HG03520 (cell line): ENCODE data around the gene SMG1.
A peak's percentile ranks its signal among the peaks of the same experiment; 100 is the strongest.
"Not testable (repeated sequence)": the region's sequence is repeated elsewhere in the genome, so short reads cannot be mapped to it uniquely, and the experiment has no call there.

ENCODE experiments used
- ATAC-seq: cut with Tn5 transposase; IDR thresholded peaks from one replicate; pipeline ENCODE4 v1.9.1; 2021; ENCODE audit warnings: mild to moderate bottlenecking, moderate library complexity; ENCODE audit not compliant: unreplicated experiment

Gene SMG1

GRCh38 chr16:18801145-18801972, 124.8 kb downstream of the SMG1 start, which contains the start of gene ARL6IP1:
ARL6IP1 (minus strand) TSS chr16:18801549; CDS start chr16:18801466, 83 bp downstream.
- peak; percentile 96 for ATAC-seq

DNA sequence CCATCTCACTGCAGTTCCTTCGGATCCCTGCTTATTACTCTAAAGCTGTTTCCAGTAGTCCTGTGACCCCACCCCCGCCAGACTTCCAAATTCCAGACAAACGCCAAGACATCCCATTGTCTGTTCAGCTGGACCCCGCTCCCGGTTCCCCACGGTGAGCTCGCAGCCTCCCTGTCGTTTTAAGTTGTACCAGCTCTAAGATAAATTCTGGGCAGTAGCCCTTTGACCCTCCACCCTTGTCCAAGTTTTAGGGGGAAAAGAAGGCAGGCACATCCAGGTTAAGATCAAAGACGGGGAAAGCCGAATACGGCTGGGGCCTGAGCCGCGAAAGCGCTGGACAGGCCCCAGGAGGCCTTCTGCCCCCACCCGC, 125.4 kb downstream of the SMG1 start:
- ATAC-seq: no peak

GRCh38 chr16:18800293-18800692, 125.9 kb downstream of the SMG1 start:
- ATAC-seq: no peak

GRCh38 chr16:18799500-18799899, 126.7 kb downstream of the SMG1 start:
- no peak for ATAC-seq

DNA sequence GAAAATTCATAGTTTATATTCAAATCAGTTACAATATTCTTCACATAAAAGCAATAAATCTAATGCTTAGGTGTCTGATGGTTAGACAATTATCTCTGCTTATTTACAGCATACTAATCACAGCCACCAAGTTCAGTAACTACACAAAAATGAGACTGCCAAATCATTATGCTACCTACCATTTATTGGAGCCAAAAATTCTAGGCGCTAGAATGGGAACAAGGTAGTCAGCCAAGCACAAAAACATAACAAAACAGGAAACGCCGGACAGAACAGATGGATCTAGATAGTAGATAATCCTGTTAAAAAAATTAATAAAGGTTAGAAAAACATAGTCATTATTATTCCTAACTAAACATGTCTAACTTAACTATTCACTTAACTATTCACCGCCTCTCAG, 128.5 kb downstream of the SMG1 start:
- no peak for ATAC-seq

DNA sequence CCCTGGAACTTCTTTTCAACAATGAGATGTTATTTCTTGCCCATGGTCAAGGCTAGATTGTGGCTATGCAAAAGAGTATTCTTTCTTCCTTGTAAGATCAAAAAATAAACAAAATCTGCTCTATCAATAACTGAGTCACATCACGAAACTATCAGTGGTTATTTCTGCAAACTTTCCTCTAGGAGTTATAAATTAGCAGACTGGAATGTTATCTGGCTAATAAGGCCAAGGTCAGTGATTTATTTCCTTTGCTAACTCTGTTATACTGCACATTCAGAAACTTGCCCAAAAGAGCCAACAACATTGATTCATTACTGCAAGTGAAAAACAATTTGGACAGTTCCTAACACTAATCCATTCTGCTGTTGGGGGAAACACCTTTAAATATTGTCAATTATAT, 129.8 kb downstream of the SMG1 start:
- ATAC-seq: no peak

- no peak for ATAC-seq
Measured at GRCh38 chr16:18792836-18793433, 133.3 kb downstream of the SMG1 start.

DNA sequence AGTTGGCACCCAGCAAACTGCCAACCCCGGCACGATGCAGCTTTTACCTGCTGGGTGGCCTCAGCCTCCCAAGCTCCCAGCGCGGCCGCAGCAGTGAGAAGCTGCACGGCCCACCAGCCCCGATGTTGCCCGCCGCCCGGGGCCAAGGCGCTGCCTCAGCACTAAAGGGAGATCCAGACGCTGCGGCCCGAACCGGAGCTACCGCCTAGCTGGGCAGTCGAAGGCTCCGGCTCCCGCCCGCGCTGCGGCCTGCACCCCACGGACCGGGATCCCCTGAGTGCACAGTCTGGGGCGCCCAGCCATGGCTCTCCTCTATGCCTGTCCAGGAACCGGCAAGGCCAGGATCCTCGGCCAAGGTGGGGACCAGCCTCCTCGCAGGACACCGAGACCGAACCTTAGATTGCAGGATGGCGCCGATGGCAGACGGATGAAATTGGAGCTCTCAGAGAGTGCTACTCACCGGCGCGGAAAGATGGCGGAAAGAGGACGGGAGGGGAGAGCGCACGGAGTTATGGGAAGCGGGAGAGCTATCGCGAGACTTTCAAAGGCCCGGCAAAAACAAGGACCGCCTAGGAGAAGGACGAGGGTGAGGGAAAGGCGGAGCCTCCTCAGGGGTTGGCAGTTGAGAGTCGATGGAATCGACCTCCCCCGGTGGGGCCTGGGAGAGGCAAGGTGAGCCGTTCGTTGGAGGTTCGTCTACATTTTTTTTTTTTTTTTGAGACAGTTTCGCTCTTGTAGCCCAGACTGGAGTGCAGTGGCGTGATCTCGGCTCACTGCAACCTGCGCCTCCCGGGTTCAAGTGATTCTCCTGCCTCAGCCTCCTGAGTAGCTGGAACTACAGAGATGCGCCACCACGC, 136.1 kb downstream of the SMG1 start, which contains the start of gene RPS15A:
TSS of gene RPS15A (minus strand) at position 485 of the 857 bp plus-strand sequence. CDS start 1,221 bp downstream, outside the sequence.
- ATAC-seq: peak; percentile 86

DNA sequence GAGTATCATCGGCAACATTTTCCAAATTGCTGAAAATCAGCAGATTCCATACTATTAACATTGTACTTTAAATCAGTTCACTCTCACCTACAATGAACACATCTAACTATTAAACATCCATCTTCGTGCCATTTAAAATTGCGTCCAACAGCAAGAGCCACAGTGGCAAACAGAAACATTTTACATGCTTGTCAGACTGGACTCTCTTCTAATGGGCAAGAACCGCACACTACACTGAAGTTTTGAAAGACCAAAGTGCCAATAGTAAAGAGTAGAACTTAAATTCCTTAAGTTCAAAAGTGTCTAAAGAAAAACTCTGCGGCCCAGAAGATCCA, 136.7 kb downstream of the SMG1 start:
- no peak for ATAC-seq

- ATAC-seq: no peak
Measured at GRCh38 chr16:18788828-18789514, 137.2 kb downstream of the SMG1 start.

- ATAC-seq: no peak
Measured at GRCh38 chr16:18784917-18785623, 141.1 kb downstream of the SMG1 start.

DNA sequence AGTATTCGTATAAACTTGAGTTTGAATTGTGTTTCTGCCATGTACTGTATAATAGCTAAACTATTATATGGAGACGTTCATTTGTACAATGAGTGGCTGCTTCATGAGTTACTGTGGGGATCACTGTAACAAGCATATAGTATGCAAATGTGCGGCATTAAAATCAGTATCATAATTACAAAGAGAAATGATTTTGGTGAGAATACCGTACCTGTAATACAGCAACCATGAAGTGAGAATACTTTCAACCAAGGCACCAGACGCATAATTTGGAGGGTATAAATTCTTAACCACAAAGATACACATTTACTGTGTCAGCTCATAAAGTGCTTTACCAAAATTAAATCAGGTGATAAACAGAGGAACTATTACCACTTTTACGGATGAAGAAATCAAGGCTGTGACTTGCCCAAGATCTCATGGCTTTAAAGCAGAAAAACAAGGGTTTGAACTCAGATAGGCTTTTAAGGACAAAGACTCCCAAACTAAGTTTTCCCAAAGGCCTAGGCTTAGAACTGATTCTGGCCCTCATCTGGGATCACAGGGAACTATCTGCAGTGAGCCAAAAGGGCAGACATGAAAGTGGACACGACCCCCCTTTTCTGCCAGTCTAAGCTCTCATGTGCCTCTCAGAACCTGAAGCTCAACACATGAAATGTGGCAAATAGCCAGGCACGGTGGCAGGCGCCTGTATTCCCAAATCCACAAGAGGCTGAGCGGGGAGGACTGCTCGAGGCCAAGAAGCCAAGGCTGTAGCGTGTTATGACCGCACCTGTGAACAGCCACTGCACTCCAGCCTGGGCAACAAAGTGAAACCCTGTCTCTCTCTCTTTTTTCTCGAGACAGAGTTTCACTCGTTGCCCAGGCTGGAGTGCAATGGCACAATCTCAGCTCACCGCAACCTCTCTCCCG, 142.5 kb downstream of the SMG1 start:
- no peak for ATAC-seq

GRCh38 chr16:18782697-18783429, 143.3 kb downstream of the SMG1 start:
- ATAC-seq: no peak

DNA sequence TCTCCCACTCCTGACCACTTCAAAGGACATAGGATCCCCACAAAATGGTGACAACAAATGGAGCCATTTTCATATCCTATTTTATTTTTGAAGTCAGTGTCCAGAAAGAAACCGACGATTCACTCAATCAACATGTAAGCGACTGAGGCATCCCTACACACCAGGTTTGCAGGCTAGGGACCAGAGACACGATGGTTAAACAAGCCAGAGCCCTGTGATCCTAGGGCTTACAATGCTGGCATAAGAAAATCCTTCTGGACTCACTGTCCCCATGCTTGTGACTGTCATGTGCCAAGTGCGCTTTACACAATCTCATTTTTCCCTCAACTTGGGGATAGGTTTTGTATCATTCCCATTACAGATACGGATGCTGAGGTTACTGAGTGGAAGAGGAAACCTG, 145.0 kb downstream of the SMG1 start:
- ATAC-seq: not testable (repeated sequence)

GRCh38 chr16:18780460-18781026, 145.7 kb downstream of the SMG1 start:
- not testable (repeated sequence) for ATAC-seq

GRCh38 chr16:18777664-18778063, 148.5 kb downstream of the SMG1 start:
- not testable (repeated sequence) for ATAC-seq

DNA sequence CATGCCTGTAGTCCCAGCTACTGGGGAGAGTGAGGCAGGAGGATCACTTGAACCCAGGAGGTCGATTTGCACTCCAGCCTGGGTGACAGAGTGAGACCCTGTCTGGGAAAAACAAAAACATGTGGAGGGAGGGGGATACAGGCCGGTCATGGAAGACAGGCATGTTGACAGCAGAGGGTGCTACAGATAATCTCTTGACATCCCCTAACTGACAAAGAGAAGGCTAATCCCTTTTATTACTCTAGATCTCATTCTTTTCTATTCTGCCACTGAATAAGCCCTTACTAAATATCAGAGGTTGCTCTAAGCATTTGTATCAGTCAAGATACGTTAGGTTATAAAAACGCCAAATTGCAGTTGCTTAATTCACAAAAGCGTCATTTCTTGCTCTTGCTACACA, 149.9 kb downstream of the SMG1 start:
- ATAC-seq: not testable (repeated sequence)

- ATAC-seq: not testable (repeated sequence)
Measured at GRCh38 chr16:18774651-18775050, 151.6 kb downstream of the SMG1 start.
